Renal cortex interstitium (tissue), 15 donors: ENCODE data around the gene ME1. TPM values are rescaled to one million over a fixed set of nuclear protein-coding genes. Genes with fewer than 3 reads are reported as not detected.
"Not testable (repeated sequence)": the region's sequence is repeated elsewhere in the genome, so short reads cannot be mapped to it uniquely, and the experiment has no call there.

Experiments
- DNase-seq, 11 donors: peaks; one replicate each; pipeline ENCODE4 v3.0.0-alpha.2; 2013; ENCODE audit warnings: low read depth in 9 of 11, low spot score in 4 of 11; ENCODE audit errors: extremely low read depth in 1 of 11
- long read RNA-seq, 16 experiments: transcript quantifications; one replicate each; lab custom pipeline, GENCODE V29; 2026
- polyA plus RNA-seq, 3 donors: library from polyadenylated mRNA; unstranded; fragments of 120-200 nt; gene quantifications; one replicate each; pipeline ENCODE4 v1.2.1, GENCODE V29; 2013; ENCODE audit not compliant: insufficient read length in 3 of 3

The ME1 gene
- 1 to 10 TPM; 1.8 to 2.7 (median 2.1) TPM for polyA plus RNA-seq
- long read RNA-seq, donor 1: 0 reads
- long read RNA-seq, donor 2: 0 reads
- long read RNA-seq, donor 3, partial matches to known transcripts: 0 of 1 reads
- long read RNA-seq, donor 3, other reads (novel, unspliced or antisense): 0 of 1 reads
- long read RNA-seq, donor 4: 0 reads
- long read RNA-seq, donor 5: 0 reads
- long read RNA-seq, donor 6: 0 reads
- long read RNA-seq, donor 7: 0 reads
- long read RNA-seq, donor 8: 0 reads
- long read RNA-seq, donor 9: 0 reads
- long read RNA-seq, donor 10: 0 reads
- long read RNA-seq, donor 11: 0 reads
- long read RNA-seq, donor 12: 0 reads
- long read RNA-seq, donor 13: 0 reads
- long read RNA-seq, donor 14, partial matches to known transcripts: 0 of 1 reads
- long read RNA-seq, donor 14, other reads (novel, unspliced or antisense): 0 of 1 reads
- long read RNA-seq, donor 15: 0 reads
- long read RNA-seq, donor 16, partial matches to known transcripts: 172 of 174 reads
- long read RNA-seq, donor 16, other reads (novel, unspliced or antisense): 0 of 174 reads

DNA sequence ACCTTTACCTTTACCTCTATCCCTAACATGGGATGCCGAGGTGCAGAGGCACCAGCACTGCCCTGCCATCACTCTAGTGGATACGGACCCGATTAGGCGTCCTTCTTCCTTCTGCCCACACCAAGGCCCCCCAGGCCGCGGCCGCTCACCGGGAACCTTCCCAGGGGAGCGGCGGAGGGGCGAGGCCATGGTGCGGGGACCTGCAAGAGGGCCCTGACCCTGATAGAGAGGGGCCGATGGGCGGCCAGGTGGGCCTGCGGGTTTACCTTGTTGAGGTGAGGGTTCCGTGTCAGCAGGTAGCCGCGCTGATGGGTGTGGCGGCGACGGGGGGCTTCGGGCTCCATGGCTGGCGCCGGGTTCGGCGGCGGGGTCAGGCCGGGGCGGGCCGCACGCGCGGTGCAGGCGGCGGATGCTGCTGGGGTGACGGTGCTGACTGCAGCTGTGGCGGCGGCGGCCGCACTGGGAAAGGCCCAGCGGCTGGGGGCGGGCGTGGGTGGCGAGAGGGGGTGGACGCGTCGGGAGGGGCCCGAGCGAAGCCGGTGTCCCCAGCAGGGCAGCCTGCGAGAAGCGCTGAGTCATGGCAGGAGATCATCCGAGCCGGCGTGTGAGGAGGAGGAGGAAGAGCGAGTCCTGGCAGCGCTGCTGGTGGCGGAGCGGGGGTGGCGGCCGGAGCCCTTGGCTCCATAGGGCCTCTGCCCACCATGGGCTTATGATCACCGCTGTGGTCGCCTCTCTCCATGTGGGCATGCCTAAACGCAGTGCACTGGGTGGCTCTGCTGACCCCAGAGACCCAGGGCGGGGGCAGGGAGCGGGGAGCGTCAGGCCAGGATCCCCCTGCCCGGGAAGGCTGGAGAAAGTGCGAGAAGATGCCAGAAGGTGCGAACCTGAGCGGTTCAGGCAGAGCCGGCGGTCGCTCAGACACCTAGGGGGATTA lies at the start of gene ME1:
Gene ME1 (minus strand): TSS at position 441 of the 934 bp plus-strand sequence. CDS start 97 bp downstream, at position 344.
- DNase-seq: peak in 8 of 11 donors; percentile 7 to 46 (median 38)

DNA sequence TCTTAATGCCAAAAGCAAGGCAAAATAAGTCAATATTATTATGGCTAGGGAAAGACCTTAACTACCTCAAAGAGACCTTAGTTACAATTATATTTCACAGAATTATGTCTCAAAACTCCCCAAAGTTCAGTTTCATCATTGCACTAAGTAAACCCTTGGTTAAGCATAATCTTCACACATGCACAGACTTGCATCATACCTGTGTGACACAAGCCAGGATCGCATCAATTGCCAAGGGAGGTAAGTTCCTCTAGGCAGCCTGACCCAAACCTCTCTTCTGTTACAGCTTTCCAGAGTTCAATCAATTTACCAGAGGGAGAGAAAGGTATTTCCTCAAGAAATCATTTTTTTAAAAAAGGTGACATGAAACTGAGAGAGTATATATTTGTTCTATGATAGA lies 49.6 kb upstream of the ME1 start:
- DNase-seq: no peak

DNA sequence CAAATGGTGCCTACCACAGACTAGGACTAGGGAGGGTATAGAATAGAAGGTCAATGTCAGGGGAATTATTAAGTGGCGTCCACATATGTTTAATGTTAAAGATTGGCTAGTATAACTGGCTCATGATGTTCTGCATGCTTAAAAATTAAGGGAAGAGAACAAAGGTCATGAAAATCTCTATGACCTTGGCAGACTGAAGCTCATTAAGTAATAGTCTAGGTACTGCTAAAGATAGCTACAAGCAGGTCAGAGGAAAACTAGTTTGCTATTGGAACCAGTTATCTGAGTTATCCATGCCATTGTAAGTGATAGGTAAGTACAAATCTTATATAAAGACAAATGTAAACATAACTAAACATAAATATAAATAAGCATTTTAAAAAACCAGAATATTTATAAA lies 48.5 kb upstream of the ME1 start:
- no peak for DNase-seq

DNA sequence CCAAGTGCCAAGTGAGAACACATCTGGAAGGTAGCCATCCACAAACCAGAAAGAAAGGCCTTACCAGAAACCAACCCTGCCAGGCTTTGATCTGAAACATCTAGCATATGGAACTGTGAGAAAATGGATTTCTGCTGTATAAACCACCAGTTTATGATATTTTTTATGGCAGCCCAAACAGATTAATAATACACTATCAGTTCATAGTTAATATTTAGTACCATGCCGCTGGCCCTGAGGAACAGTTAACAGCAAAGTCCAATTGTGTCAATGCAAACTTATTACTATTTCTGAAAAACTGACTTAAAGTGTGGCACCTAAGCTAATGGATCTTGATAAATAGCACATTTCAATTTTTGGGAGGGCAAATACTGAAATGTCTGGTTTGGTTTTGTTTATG lies 46.1 kb upstream of the ME1 start:
- no peak for DNase-seq

DNA sequence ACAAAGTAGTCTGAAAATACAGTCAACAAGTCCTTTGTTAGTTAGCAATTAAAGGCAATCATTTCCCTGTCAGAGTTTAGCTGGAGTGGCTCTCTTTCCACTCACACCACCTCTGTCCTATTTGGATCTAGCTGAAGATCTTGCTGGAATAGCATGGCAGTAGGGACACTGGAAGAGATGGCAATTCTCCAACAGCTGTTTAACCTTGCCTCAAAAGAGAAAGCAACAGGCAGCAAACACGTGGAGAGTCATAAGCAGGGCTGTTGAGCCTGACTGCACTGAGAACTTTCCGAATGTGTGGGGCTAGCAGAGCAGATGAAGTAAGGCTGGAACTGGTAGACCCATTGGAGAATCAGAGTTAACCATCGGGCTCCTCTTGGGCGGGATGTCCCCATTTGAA lies 43.5 kb upstream of the ME1 start:
- DNase-seq: peak in 4 of 11 donors; percentile 0 to 4 (median 3)

DNA sequence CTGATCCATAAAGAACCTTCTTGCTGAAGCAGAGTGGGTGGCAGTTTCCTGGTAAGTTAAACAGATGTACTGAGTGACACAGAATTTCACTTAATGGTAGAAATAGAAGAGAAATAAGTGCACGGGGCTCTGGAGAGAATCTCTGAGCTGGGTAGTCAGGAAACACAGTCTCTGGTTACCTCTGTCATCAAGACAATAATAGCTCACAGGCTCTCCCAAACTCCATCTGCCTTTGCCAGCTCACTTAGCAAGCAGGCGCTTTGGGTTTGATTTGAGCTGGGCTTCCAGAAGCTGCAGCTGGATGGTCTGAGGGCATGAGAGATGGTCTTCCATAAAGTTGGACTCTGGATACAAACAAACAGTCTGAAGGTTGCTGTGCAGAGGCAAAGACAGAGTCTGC lies 41.9 kb upstream of the ME1 start:
- DNase-seq: no peak

DNA sequence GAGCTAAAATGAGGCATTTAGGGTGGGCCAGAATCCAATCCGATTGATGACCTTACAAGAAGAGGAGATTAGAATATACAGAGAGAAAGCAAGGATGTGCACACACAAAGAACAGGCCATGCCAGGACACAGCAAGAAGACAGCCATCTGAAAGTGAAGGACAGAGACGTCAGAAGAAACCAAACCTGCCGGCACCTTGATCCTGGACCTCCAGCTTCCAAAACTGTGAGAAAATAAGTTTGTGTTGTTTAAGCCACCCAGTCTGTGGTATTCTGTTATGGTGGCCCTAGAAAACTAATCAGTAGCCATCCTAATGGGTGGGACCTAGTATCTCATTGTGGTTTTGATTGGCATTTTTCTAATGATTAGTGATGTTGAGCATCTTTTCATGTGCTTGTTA lies 39.7 kb upstream of the ME1 start:
- DNase-seq: no peak

DNA sequence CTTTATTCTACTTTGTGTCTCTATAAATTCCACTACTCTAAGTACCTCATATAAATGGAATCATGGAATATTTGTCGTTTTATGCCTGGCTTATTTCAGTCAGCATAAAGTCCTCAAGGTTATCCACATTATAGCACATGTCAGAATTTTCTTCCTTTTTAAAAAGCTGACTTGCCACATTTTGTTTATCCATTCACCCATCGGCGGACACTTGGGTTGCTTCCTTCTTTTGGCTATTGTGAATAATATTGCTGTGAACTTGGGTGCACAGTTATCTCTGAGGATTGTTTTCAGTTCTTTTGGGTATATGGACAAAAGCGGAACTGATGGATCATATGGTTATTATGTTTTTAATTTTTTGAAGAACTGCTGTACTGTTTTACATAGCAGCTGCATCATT lies 39.1 kb upstream of the ME1 start:
- no peak for DNase-seq

DNA sequence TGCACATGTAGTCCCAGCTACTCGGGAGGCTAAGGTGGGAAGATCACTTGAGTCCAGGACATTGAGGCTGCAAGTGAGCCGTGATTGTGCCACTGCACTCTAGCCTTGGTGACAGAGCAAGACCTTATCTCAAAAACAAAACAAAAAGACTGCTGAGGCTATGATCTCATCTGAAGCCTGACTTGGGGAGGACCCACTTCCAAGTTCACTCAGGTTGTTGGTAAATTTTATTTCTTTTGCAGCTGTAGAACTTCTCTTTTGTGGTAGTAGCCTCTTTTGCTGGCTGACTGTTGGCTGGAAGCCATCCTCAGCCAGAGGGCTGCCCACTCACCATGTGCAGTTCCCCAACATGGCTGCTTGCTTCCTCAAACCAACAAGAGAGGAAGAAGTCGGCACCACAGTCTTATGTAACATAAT lies 36.8 kb upstream of the ME1 start:
- no peak for DNase-seq

DNA sequence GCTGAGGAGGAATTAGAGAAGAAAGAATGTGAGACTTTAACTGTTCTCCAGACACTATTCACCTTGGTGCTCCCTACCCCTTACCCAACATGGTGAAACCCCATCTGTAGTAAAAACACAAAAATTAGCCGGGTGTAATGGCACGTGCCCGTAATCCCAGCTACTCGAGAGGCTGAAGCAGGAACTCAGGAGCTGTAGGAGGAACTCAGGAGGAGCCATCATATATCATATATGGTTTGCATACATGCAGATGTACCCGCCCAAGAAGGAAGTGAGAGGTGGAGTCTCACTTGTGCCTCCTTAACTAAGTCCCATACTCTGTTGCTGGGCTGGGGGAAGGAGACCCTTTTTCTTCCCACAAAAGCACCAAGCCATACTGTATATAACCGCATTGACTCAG lies 35.5 kb upstream of the ME1 start:
- DNase-seq: no peak

DNA sequence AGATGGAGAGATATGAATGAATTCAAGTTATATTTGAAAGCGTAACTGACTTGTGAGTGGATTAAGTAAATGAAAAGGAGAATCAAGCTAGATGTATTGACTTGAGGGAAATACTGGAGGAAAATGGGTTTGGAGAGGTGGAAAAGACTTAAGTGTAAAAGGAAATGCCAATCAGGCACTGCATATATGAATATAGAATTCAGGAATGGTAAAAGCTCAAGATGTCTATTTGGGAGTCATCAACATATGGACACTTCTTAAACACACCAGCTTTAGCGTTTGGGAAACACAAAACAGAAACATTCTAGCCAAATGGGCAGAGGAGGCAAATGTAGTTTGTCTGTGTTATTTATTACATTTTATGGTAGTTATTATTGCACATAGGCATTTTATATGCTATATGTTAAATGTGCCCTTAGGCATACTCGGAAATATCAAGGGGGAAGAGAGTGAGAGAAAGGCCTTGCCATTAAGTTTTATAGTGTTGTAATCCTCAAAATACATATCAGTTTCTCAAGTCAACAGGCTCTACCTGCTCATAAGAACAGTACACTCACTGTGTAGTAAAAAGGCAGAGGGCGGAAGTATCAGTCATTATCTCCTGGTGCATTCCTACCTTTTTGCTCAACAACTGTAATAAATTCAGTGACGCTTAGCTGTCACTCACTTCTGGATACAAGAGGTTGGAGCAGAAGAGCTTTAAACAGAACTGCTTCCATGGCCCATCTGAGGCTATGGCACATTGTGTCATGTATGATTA lies 33.7 kb upstream of the ME1 start:
- no peak for DNase-seq

DNA sequence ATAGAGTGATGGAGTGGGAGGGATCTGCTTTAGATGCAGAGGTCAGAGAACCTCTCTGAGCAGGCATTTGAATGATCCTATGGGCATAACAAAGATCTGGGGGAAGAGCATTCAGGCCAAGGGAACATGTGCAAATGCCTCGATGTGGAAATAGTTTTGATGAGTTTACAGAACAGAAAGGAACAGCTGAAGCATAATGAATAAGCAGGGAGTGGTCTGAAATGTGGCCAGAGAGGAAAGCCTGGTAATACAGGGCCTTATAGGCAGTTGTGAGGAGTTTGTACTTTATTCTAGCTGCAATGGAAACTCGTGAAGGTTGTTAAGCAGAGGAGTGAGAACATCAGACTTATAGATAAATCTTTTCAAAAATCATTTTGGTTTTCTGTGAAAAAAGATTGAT lies 33.0 kb upstream of the ME1 start:
- no peak for DNase-seq

DNA sequence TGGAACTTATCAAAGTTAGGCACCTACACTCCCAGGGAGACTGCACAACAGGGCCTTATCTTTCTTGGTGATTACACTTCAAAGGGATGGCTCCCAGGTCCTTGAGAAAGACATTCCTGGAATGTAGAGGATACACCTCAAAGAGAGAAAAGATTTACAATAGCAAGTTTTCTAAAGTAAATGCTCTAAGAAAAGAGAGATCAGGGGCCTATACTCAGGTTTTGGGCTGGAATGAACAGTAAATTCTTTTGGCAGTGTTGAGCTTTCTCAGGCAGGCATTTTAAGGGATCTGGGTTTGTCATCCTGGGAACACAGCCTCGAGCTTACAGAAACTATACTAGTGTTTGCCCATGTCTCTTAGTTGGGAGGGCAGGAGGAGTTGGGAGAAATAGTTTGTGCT lies 31.7 kb upstream of the ME1 start:
- no peak for DNase-seq

DNA sequence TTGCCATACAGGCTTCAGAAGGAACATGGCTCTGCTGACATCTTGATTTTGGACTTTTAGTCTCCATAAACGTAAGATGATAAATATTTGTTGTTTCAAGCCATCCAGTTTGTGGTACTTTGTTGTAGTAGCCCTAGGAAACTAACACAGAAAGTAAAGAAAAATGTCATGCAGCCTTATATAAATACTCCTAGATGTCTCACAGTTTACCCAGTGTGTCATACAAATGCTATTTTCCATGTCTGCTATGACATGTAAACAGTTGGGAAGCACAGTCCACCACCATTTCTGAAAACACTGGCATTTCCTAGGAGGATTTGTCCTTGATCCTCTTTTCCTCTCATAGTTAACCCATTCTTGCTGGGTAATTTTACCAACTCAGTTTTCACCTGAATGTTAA lies 30.6 kb upstream of the ME1 start:
- DNase-seq: no peak

DNA sequence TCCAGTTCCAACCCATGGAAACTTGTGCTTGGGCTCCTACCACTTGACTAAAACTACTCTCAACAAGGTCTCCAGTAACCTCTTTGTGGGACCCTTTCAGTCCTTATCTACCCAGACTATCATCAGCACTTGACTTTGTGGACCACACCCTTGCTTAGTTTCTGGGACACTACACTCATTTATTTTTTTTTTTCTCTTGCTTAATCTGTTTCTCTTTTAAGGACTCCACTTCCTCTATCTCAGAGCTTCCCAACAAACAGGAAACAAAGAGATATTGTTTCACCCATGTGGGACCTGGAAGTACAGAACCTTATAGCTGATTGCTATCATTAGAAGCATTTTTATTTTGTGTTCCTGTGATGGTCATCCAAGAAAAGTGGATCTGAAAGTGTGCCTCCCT lies 28.8 kb upstream of the ME1 start:
- no peak for DNase-seq

DNA sequence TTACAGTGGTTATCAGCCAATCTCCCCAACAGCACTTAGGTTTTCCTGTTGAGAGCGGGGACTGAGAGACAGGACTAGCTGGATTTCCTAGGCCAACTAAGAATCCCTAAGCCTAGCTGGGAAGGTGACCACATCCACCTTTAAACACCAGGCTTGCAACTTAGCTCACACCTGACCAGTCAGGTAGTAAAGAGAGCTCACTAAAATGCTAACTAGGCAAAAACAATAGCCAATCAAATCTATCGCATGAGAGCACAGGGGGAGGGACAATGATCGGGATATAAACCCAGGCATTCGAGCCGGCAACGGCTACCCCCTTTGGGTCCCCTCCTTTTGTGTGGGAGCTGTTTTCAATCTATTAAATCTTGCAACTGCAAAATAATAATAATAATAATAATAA lies 19.2 kb upstream of the ME1 start:
- DNase-seq: not testable (repeated sequence)

DNA sequence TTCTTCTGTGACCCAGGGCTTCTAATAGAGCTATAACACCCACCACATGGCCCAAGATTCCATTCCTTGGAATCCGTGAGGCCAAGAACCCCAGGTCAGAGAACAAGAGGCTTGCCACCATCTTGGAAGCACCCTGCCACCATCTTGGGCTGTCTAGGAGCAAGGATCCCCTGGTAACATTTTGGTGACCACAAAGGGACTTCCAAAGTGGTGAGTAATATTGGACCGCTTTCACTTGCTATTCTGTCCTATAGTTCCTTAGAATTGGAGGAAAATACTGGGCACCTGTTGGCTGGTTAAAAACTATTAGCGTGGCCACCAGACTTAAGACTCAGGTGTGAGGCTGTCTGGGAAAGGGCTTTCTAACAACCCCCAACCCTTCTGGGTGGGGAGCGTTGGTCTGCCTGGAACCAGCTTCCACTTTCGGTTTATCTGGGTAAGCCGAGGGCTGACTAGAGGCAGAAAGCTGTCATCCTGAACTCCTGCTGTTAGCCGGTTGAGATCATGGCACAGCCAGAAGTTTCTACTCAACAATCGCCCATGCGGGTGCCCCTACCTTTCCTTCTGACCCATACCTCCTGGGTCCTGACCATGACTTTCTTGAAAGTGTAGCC lies 13.3 kb upstream of the ME1 start:
- DNase-seq: not testable (repeated sequence)

DNA sequence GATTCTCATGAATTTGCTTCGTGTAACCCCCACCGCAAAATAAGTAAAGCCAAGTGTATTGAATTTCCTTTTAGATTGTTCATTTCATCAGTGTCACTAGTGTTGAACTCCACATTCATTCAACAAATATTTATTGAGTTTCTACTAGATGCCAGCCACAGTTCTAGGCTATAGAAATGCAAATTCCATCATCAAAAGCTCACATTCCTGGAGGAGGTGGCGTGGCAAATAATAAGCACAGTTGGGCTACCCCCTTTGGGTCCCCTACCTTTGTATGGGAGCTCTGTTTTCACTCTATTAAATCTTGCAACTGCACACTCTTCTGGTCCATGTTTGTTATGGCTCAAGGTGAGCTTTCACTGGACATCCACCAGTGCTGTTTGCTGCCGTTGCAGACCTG lies 12.7 kb upstream of the ME1 start:
- no peak for DNase-seq

DNA sequence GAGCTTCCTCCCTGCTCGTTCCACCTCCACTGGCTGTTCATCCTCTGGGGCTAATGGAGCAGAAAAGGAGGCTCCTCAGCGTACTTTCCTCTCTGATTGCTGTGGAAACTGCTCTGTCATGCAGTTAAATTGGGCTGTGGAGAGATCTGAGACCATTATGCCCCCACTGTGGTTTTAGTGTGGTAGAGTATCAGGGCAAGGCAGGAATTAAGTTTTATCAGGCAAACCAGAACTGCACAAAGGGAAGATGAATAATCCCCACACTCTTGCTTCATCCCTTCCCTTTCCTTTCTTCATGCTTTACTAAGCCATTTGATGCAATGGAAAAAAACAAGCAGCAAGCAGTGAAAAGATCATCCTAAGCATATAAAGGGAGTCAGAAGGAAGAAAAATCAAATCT lies 11.9 kb upstream of the ME1 start:
- no peak for DNase-seq
